Hepatocyte (in vitro differentiated cells): ENCODE data around the gene BRAP. TPM values are rescaled to one million over a fixed set of nuclear protein-coding genes. Genes with fewer than 3 reads are reported as not detected.
"Not testable (repeated sequence)": the region's sequence is repeated elsewhere in the genome, so short reads cannot be mapped to it uniquely, and the experiment has no call there.

Experiments
- DNase-seq: peaks from one replicate; pipeline ENCODE4 v3.0.0-alpha.2; 2016; ENCODE audit warnings: low spot score
- H2AFZ ChIP-seq: fragments of 200-600 bp; sonication (generic); 2 replicates; pipeline ENCODE4 v1.6.0; 2016; ENCODE audit warnings: antibody characterized with exemption, mild to moderate bottlenecking
- H3K27ac ChIP-seq: fragments of 200-600 bp; sonication (generic); 2 replicates; pipeline ENCODE4 v1.5.1; 2016; ENCODE audit warnings: mild to moderate bottlenecking
- H3K27me3 ChIP-seq: fragments of 200-600 bp; sonication (generic); 2 replicates; pipeline ENCODE4 v1.6.1; 2016
- H3K36me3 ChIP-seq: fragments of 200-600 bp; sonication (generic); replicated peaks from 2 replicates; pipeline ENCODE4 v1.5.1; 2016; ENCODE audit warnings: low read depth; ENCODE audit not compliant: insufficient read depth
- H3K4me1 ChIP-seq: fragments of 200-600 bp; sonication (generic); 2 replicates; pipeline ENCODE4 v1.5.1; 2016; ENCODE audit warnings: mild to moderate bottlenecking, moderate library complexity; ENCODE audit not compliant: insufficient read depth
- H3K4me2 ChIP-seq: fragments of 200-600 bp; sonication (generic); 2 replicates; pipeline ENCODE4 v1.6.0; 2016
- H3K4me3 ChIP-seq: fragments of 200-600 bp; sonication (generic); 2 replicates; pipeline ENCODE4 v1.5.1; 2016; ENCODE audit warnings: mild to moderate bottlenecking
- H3K79me2 ChIP-seq: fragments of 200-600 bp; sonication (generic); 2 replicates; pipeline ENCODE4 v1.6.0; 2017; ENCODE audit warnings: mild to moderate bottlenecking
- H3K9me2 ChIP-seq: fragments of 200-600 bp; sonication (generic); replicated peaks from 2 replicates; pipeline ENCODE4 v1.6.0; 2017; ENCODE audit warnings: mild to moderate bottlenecking; ENCODE audit not compliant: insufficient read depth
- H3K9me3 ChIP-seq: fragments of 200-600 bp; sonication (generic); 2 replicates; pipeline ENCODE4 v1.5.1; 2016; ENCODE audit warnings: low read depth, mild to moderate bottlenecking
- H4K20me1 ChIP-seq: fragments of 200-600 bp; sonication (generic); 2 replicates; pipeline ENCODE4 v1.6.0; 2016; ENCODE audit warnings: mild to moderate bottlenecking; ENCODE audit not compliant: insufficient read depth, poor library complexity, severe bottlenecking
- EZH2 ChIP-seq: fragments of 200-600 bp; sonication (generic); IDR thresholded peaks from 2 replicates; pipeline ENCODE4 v1.6.1; 2016; ENCODE audit warnings: antibody characterized with exemption, mild to moderate bottlenecking, borderline replicate concordance
- EZH2phosphoT487 ChIP-seq: fragments of 200-600 bp; sonication (generic); IDR thresholded peaks from one replicate; pipeline ENCODE4 v1.6.1; 2018; ENCODE audit warnings: antibody characterized with exemption, mild to moderate bottlenecking, low read depth, moderate library complexity; ENCODE audit not compliant: unreplicated experiment, severe bottlenecking
- WGBS: methylation state at CpG from one replicate; pipeline ENCODE4 v1.1.6; 2016; ENCODE audit warnings: low lambda C conversion rate; ENCODE audit errors: missing lambda C conversion rate; 5-methylcytosine and 5-hydroxymethylcytosine counted together
- polyA plus RNA-seq: library from polyadenylated mRNA; unstranded; fragments of >200 nt; fragmentation: Nextera tagmentation; extraction: Ambion mirVana; gene quantifications from 2 replicates; pipeline ENCODE4 v1.2.1, GENCODE V29; 2016
- total RNA-seq: library from RNA; depleted of rRNA; stranded (reverse); fragments of >200 nt; gene quantifications from 2 replicates; pipeline ENCODE4 v1.2.3, GENCODE V29; 2014
- TF ChIP-seq, protein P1 (sequence below): fragments of 200-600 bp; sonication (generic); IDR thresholded peaks from 2 replicates; pipeline ENCODE4 v1.5.1; 2016; ENCODE audit warnings: antibody characterized with exemption, mild to moderate bottlenecking; ENCODE audit not compliant: poor library complexity

The BRAP gene
- total and polyA plus RNA-seq, 2 experiments from 2014 or later = 13.9 to 16.8 TPM

DNA sequence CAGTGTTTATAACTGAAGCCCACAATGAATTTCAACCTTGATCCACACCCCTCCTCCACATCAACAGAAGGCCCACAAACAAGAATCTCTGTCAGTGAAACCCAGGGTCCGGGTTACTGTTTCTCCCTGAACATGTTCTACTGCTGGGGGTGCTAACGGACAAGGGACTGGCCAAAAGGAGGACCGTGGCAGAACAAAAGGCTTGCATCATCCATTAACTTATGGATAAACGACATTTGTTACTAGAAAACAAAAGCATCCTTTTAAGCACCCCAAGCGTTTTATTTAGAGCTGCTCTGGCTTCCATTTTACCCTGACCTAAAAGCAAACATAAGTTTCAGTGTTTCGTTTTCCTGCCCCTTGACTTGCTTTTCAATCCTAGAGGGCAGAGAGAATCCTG is 32.2 kb downstream of the BRAP start:
- no peaks in the 10 kb centered on the region for H3K9me2 ChIP-seq
- no peak overlapping the region for H3K4me2 ChIP-seq
- no peaks in the 10 kb centered on the region for H4K20me1 ChIP-seq
- 95% methylated on average over 6 of the region's 6 CpGs for WGBS
- no peak overlapping the region for H2AFZ ChIP-seq
- H3K9me3 ChIP-seq = no peaks in the 10 kb centered on the region
- H3K79me2 ChIP-seq = no peaks in the 10 kb centered on the region
- no peak overlapping the region for H3K27ac ChIP-seq
- H3K27me3 ChIP-seq = no peaks in the 10 kb centered on the region
- H3K36me3 ChIP-seq = peaks cover 3% of the 10 kb centered on the region
- no peak overlapping the region for H3K4me3 ChIP-seq
- DNase-seq = no peak
- TF ChIP-seq, protein P1, sequence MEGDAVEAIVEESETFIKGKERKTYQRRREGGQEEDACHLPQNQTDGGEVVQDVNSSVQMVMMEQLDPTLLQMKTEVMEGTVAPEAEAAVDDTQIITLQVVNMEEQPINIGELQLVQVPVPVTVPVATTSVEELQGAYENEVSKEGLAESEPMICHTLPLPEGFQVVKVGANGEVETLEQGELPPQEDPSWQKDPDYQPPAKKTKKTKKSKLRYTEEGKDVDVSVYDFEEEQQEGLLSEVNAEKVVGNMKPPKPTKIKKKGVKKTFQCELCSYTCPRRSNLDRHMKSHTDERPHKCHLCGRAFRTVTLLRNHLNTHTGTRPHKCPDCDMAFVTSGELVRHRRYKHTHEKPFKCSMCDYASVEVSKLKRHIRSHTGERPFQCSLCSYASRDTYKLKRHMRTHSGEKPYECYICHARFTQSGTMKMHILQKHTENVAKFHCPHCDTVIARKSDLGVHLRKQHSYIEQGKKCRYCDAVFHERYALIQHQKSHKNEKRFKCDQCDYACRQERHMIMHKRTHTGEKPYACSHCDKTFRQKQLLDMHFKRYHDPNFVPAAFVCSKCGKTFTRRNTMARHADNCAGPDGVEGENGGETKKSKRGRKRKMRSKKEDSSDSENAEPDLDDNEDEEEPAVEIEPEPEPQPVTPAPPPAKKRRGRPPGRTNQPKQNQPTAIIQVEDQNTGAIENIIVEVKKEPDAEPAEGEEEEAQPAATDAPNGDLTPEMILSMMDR = no peak
- no peak for TF ChIP-seq EZH2phosphoT487
- TF ChIP-seq EZH2 = no peak
- H3K4me1 ChIP-seq = no peaks in the 10 kb centered on the region

DNA sequence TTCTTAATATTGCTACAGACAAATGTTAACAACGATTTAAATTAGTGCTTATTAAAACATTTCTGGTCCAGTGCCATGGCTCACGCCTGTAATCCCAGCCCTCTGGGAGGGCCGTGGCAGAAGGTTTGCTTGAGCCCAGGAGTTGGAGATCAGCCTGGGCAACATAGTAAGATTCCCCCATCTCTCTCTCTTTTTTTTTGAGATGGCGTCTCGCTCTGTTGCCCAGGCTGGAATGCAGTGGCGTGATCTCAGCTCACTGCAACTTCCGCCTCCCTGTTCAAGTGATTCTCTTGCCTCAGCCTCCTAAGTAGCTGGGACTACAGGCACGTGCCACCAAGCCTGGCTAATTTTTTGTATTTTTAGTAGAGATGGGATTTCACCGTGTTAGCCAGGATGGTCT is 33.2 kb downstream of the BRAP start:
- H2AFZ ChIP-seq, H3K27ac ChIP-seq, H3K79me2 ChIP-seq, H4K20me1 ChIP-seq, H3K4me1 ChIP-seq, H3K36me3 ChIP-seq, H3K9me2 ChIP-seq, H3K9me3 ChIP-seq, H3K4me3 ChIP-seq, H3K4me2 ChIP-seq, H3K27me3 ChIP-seq, DNase-seq: not testable (repeated sequence)
- 95% methylated on average over 9 of the region's 9 CpGs for WGBS

DNA sequence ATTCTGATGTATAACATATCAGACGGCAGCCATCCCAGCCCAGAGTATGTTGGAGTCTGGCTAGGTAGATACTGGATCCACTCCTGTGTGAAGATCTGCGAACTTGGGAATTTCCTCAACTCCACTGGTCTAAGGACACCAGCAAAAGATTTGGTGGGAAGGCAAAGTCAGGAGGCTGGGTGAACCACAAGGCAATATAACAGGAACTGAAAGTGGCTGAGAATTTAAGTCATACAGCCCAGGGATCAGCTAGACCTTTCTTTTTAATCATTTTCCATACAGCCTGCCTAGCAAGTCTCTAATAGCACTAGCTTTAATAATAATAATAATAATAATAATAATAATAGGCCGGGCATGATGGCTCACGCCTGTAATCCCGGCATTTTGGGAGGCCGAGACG is 34.8 kb downstream of the BRAP start:
- H3K4me3 ChIP-seq = no peak overlapping the region
- no peaks in the 10 kb centered on the region for H3K27me3 ChIP-seq
- H3K4me1 ChIP-seq = no peaks in the 10 kb centered on the region
- H2AFZ ChIP-seq = no peak overlapping the region
- no peak overlapping the region for H3K4me2 ChIP-seq
- H3K36me3 ChIP-seq = peaks cover 3% of the 10 kb centered on the region
- H3K27ac ChIP-seq = no peak overlapping the region
- no peaks in the 10 kb centered on the region for H3K79me2 ChIP-seq
- DNase-seq = no peak
- no peaks in the 10 kb centered on the region for H3K9me2 ChIP-seq
- TF ChIP-seq, protein P1 = no peak
- TF ChIP-seq EZH2 = no peak
- WGBS = 94% methylated on average over 7 of the region's 7 CpGs
- no peaks in the 10 kb centered on the region for H4K20me1 ChIP-seq
- no peaks in the 10 kb centered on the region for H3K9me3 ChIP-seq

DNA sequence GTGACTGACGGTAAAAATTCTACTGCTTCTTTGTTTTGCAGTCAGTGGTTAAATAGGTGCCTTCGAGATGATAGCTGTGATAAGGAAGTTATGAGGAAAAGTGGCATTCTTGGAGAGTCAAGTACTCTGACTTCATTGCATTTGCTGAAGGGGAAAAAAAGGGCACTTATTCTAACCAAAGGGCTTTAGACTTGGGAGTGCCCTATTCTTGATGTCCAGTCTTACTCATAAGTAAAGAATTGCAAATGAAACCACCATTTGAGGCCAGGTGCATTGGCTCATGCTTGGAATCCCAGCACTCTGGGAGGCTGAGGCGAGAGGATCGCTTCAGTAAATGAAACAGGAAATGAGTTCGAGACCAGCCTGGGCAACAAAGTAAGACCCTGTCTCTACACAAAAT is 40.3 kb downstream of the BRAP start:
- Histone ChIP-seq H3K9me3 (no peaks in the 10 kb centered on the region), H3K27ac (peak overlapping the region; percentile 45), H4K20me1 (no peaks in the 10 kb centered on the region), H2AFZ (no peak overlapping the region), H3K79me2 (peaks cover 3% of the 10 kb centered on the region), H3K36me3 (peaks cover 3% of the 10 kb centered on the region), H3K9me2 (no peaks in the 10 kb centered on the region), H3K4me3 (no peak overlapping the region), H3K4me1 (peaks cover 22% of the 10 kb centered on the region), H3K4me2 (no peak overlapping the region), H3K27me3 (no peaks in the 10 kb centered on the region)
- no peak for DNase-seq
- 88% methylated on average over 5 of the region's 5 CpGs for WGBS
- TF ChIP-seq, protein P1 = no peak
- TF ChIP-seq EZH2phosphoT487 = no peak
- TF ChIP-seq EZH2 = no peak
